Measurements from ENCODE around the gene RPL21. TPM values are rescaled to one million over a fixed set of nuclear protein-coding genes. Genes with fewer than 3 reads are reported as not detected.

Gene RPL21
- total RNA-seq, 1 donor from 2014 or later: 478 TPM

DNA sequence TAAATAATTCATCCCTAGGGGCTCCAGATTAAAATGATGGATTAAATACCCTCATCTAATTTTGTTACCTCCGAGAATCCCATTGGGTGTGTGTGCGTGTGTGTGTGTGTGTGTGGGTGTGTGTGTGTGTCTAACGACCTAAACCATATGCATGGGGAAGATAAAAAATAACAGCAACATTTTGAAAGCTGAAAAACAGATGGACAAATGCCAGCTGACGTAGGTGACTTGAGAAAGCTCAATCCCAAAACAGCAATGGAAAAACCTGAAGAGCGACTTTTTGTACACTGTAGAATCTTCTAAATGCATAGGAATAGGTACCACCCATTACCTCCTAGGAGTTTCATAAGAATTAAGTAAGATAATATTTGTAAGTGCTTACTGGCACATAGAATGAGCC lies 8.7 kb upstream of the RPL21 start:
- Mint-ChIP-seq H3K9me3 (ENCODE audit: unreplicated experiment) (no peaks in the 10 kb centered on the region), H3K36me3 (ENCODE audit: unreplicated experiment) (no peaks in the 10 kb centered on the region), H3K27ac (ENCODE audit: unreplicated experiment) (no peak overlapping the region), H3K27me3 (ENCODE audit: unreplicated experiment) (no peaks in the 10 kb centered on the region), H3K4me1 (ENCODE audit: low read depth, unreplicated experiment) (no peaks in the 10 kb centered on the region), H3K4me3 (ENCODE audit: unreplicated experiment) (no peak overlapping the region)
- no peak for DNase-seq
- TF ChIP-seq, protein P1, sequence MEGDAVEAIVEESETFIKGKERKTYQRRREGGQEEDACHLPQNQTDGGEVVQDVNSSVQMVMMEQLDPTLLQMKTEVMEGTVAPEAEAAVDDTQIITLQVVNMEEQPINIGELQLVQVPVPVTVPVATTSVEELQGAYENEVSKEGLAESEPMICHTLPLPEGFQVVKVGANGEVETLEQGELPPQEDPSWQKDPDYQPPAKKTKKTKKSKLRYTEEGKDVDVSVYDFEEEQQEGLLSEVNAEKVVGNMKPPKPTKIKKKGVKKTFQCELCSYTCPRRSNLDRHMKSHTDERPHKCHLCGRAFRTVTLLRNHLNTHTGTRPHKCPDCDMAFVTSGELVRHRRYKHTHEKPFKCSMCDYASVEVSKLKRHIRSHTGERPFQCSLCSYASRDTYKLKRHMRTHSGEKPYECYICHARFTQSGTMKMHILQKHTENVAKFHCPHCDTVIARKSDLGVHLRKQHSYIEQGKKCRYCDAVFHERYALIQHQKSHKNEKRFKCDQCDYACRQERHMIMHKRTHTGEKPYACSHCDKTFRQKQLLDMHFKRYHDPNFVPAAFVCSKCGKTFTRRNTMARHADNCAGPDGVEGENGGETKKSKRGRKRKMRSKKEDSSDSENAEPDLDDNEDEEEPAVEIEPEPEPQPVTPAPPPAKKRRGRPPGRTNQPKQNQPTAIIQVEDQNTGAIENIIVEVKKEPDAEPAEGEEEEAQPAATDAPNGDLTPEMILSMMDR (IDR thresholded peaks at IDR 0.05; ENCODE audit: partially characterized antibody, unreplicated experiment): no peak

DNA sequence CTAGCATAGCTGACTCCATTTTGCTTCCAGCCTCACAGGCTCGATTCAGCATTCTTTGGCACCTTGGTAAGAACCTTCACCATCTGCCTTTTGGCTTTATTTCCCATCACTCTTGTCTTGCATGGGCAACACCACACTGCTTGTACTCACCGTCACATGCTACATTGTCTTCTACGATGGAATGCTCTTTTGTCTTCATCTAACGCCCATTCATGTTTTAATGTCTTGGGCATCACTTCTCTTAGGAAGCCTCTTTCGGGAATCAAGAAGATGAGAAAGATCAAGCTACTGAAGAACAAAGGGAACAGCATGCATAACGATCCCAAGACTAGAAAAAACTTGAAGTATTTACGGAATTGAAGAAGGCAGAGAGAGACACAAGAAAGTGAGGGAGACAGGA lies 5.7 kb upstream of the RPL21 start:
- DNase-seq: no peak
- Mint-ChIP-seq H3K36me3 (ENCODE audit: unreplicated experiment) (no peaks in the 10 kb centered on the region), H3K27me3 (ENCODE audit: unreplicated experiment) (no peaks in the 10 kb centered on the region), H3K9me3 (ENCODE audit: unreplicated experiment) (no peaks in the 10 kb centered on the region), H3K4me1 (ENCODE audit: low read depth, unreplicated experiment) (peaks cover 1% of the 10 kb centered on the region), H3K27ac (ENCODE audit: unreplicated experiment) (no peak overlapping the region), H3K4me3 (ENCODE audit: unreplicated experiment) (no peak overlapping the region)
- TF ChIP-seq, protein P1 (IDR thresholded peaks at IDR 0.05; ENCODE audit: partially characterized antibody, unreplicated experiment): no peak

DNA sequence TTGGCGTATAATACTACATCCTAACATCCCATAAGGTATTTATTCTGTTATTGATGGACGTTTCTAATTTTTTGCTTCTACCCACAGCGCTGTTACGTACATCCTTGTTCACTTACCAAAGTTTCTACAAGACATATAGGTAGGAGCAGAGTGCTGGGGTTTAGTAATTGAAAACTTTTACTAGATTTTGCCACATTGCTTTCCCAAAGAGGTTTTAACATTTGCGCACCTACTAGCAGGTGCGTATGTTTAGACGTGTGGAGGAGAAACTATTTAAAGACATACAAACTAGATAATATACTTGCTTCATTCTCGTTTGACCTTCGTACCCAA lies 559 bp upstream of the RPL21 start:
- Mint-ChIP-seq H3K27me3 (ENCODE audit: unreplicated experiment) (peaks cover 3% of the 10 kb centered on the region), H3K4me1 (ENCODE audit: low read depth, unreplicated experiment) (peaks cover 14% of the 10 kb centered on the region), H3K9me3 (ENCODE audit: unreplicated experiment) (peaks cover 3% of the 10 kb centered on the region), H3K36me3 (ENCODE audit: unreplicated experiment) (no peaks in the 10 kb centered on the region), H3K27ac (ENCODE audit: unreplicated experiment) (peak overlapping the region; percentile 92), H3K4me3 (ENCODE audit: unreplicated experiment) (peak overlapping the region; percentile 96)
- DNase-seq: no peak
- TF ChIP-seq, protein P1 (IDR thresholded peaks at IDR 0.05; ENCODE audit: partially characterized antibody, unreplicated experiment): no peak

DNA sequence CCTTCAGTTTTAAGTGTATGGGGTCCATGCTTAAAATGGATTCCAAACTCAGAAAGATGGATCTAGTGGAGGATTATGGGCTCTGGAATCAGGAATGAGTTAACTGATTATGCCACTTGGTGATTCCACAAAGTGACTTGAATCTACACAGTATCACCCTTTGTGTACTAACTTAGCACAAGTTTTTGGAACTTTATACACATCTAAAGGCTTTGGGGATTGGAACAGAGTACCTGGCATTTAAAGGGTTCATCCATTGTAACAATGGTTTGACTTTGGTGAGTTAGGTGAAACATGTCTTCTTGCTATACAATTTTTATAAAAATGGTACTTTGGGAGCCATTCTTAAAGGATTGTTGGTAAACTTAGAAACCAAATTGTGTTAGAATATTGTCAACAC lies 1.1 kb downstream of the RPL21 start:
- Mint-ChIP-seq H3K4me1 (ENCODE audit: low read depth, unreplicated experiment) (peaks cover 14% of the 10 kb centered on the region), H3K27me3 (ENCODE audit: unreplicated experiment) (peaks cover 3% of the 10 kb centered on the region), H3K4me3 (ENCODE audit: unreplicated experiment) (peak overlapping the region; percentile 96), H3K9me3 (ENCODE audit: unreplicated experiment) (peaks cover 3% of the 10 kb centered on the region), H3K27ac (ENCODE audit: unreplicated experiment) (peak overlapping the region; percentile 92), H3K36me3 (ENCODE audit: unreplicated experiment) (no peaks in the 10 kb centered on the region)
- TF ChIP-seq, protein P1 (IDR thresholded peaks at IDR 0.05; ENCODE audit: partially characterized antibody, unreplicated experiment): no peak
- DNase-seq: no peak

DNA sequence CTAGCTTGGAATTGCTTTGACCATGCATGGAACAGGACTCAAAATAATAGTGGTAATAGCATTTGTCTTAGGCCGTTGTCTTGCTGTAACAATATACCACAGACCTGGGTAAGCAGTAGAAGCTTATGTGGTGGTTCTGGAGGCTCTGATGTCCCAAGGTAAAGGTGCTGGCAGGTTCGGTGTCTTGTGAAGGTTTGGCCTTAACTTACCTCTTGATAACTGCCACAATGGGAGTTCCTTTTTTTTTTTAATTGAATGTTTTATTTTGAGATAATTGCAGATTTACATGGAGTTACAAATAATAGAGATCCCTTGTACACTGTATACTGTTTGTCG lies 5.8 kb downstream of the RPL21 start:
- H3K9me3 Mint-ChIP-seq (ENCODE audit: unreplicated experiment): no peaks in the 10 kb centered on the region
- no peak overlapping the region for H3K27ac Mint-ChIP-seq (ENCODE audit: unreplicated experiment)
- DNase-seq: no peak
- H3K4me3 Mint-ChIP-seq (ENCODE audit: unreplicated experiment): no peak overlapping the region
- TF ChIP-seq, protein P1 (IDR thresholded peaks at IDR 0.05; ENCODE audit: partially characterized antibody, unreplicated experiment): no peak
- peaks cover 1% of the 10 kb centered on the region for H3K27me3 Mint-ChIP-seq (ENCODE audit: unreplicated experiment)
- H3K36me3 Mint-ChIP-seq (ENCODE audit: unreplicated experiment): no peaks in the 10 kb centered on the region
- peaks cover 13% of the 10 kb centered on the region for H3K4me1 Mint-ChIP-seq (ENCODE audit: low read depth, unreplicated experiment)
